NCI-H460 (cell line): ENCODE data around the gene NCBP2L. TPM values are rescaled to one million over a fixed set of nuclear protein-coding genes. Genes with fewer than 3 reads are reported as not detected.

ENCODE experiments used
- total RNA-seq: library from RNA; depleted of rRNA; stranded (reverse); fragments of >200 nt; shearing (Covaris generic); gene quantifications from 2 replicates; pipeline ENCODE4 v1.2.3, GENCODE V29; 2014; rRNA removed

The NCBP2L gene
- total RNA-seq, 1 experiment from 2014 or later = not detected

Other genes with a start within 250 kb of the NCBP2L start
- gene PRPS1, start 149.2 kb upstream of the NCBP2L start, total RNA-seq = 82.5 and 104 TPM in 2 replicates
- gene TSC22D3, start 1.9 kb upstream of the NCBP2L start, total RNA-seq = 53.9 and 57.7 TPM in 2 replicates
- 2.7 and 3.1 TPM in 2 replicates for gene MID2, start 48.1 kb downstream of the NCBP2L start, total RNA-seq
- not detected in 2 replicates for gene TEX13B, start 204.6 kb downstream of the NCBP2L start, total RNA-seq